Dedifferentiated amniotic fluid mesenchymal stem cell (primary cell): ENCODE results near the gene HINFP.
"Not testable (repeated sequence)": the region's sequence is repeated elsewhere in the genome, so short reads cannot be mapped to it uniquely, and the experiment has no call there.

Source experiments
- DNase-seq: peaks from one replicate; pipeline ENCODE4 v3.0.0-alpha.2; 2016; ENCODE audit errors: extremely low spot score

HINFP gene

DNA sequence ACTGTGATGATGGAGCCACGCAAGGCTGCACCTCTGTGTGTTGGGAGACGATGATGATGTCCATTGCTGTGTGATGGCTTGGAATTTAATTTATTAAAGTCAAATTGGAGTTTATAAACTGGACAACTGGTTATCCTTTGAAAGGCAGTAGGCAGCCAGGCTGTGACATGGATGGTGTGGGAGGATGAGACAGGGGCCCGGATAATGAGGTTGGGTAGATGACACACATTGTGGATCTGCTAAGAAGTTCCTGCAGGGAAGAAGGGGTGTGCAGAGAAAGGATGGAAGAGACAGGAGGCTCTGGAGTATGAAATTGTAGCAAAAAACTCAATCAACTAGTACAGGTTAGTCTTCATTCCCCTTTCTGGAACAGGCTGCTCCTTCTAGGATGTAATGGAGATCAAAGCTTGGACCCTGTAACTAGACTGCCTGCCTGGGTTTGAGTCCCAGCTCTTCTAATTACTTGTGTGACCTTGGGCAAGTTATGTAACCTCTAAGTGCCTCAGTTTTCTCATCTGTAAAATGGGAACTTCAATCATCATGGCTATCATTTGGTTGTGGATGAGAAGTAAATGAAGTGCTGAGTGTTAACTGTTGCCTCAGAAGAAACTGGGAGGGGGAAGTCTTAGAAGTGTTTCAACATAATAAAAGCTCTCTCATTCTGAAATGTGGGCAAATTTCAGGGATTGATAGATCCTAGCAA lies 4.2 kb upstream of the HINFP start:
- no peak for DNase-seq

DNA sequence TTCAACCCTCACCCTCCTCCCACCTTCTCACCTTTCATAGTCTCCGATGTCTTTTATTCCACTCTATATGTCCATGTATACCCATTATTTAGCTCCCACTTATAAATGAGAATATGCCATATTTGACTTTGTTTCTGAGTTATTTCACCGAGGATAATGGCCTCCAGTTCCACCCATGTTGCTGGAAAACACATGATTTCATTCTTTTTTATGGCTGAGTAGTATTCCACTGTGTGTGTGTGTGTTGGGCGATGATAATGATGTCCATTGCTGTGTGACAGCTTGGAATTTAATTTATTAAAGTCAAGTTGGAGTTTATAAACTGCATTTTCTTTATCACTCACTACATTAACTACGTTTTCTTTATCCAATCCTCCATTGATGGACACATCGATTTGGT lies 3.2 kb upstream of the HINFP start:
- DNase-seq, result no peak

DNA sequence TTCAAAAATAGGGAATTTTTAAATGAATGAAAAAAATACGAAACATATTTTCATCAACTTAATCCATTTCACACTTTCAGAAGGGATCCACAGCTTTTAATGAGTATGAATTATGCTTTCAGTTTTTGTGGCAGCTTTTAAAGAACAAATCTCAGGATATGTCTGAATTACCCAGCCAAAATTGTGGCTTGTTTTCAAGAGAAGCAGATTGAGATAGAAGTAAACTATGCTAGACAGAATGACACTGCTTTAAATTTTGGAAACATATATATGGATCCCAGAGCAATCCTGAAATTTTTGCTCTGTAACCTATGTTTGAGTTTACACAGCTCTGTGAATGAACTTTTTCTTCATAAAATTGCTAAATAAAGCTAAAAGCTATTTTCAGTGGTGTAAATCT lies 2.4 kb upstream of the HINFP start:
- no peak for DNase-seq

DNA sequence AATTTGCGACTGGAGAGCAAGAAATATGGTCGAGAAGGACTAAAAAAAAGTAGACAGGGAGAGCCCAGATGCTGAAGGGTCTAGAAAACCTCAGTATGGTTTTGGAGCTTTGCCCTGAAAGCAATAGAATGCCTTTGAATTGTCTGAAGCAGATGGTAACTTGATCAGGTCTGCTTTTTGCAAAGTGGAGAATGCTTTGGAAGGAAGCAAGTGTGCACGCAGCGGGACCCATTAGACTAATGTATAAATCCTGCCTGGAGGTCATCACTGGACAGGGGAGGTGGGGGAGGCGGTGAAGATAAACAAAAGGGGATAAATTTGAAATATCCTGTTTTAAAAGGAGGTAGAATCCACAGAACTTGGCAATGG lies 757 bp upstream of the HINFP start:
- peak; percentile 60 for DNase-seq

DNA sequence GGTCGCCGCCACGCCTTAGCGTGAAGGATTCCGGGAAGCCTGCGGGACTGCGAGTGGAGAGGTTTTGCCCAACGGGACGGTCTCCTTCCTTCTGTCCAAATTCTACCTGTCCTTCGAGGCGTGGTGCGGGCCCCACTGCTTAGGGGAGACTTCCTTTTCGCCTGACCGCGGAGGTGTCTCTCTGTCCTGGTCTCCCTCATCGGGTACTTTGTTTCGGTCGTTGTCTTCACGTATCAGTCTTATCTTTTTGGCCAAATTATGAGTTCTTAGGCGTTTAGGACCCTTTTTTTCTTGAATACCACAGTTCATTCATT lies 388 bp downstream of the HINFP start:
- no peak for DNase-seq

DNA sequence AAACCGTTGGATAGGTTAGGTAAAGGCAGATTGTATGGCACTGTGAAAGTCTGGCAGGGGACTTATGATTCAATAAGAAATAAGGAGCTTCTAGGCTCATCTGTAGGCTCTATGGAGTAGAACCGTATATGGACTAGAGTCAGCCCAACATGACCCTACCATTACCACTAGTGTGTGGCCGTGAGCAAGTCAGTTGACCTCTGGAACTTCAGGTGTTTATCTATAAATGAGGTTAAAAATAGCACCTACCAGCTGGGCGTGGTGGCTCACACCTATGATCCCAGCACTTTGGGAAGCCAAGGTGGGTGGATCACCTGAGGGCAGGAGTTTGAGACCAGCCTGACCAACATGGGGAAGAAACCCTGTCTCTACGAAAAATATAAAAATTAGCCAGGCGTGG lies 4.4 kb downstream of the HINFP start:
- no peak for DNase-seq

DNA sequence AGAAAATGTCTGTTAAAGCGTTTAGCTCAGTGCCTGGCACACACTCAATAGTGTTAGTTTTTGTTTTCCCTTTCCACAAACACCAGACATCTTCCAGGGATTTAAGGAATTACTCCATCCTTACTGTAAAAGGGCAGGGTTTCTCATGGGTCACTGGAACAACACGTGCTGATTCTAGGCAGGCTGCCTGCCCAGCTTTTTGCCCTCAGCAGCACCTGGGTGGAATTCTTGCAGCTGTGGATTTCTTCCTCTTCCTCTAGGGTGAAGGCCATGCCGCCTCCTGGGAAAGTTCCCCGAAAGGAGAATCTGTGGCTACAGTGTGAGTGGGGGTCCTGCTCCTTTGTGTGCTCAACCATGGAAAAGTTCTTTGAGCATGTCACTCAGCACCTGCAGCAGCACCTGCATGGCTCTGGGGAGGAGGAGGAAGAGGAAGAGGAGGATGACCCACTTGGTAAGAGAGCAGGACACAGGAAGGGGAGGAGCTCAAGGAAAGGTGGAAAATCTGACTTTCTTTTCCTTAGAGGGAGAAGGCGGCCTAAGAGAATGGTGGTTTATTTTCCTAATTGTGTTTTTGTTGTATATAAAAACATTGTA lies 5.4 kb downstream of the HINFP start:
- no peak for DNase-seq

DNA sequence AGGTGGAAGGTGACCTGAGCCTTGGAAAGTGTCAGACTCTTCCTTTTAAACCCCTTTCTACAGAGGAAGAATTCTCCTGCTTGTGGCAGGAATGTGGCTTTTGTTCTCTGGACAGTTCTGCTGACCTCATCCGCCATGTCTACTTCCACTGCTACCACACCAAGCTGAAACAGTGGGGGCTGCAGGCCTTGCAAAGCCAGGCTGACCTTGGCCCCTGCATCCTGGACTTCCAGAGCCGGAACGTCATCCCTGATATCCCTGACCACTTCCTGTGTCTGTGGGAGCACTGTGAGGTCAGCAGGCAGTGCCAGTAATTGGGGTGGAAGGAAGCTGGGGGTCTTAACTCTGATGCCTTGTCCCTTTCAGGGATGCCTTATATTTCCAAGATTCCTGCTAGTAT lies 9.3 kb downstream of the HINFP start:
- DNase-seq, result no peak

DNA sequence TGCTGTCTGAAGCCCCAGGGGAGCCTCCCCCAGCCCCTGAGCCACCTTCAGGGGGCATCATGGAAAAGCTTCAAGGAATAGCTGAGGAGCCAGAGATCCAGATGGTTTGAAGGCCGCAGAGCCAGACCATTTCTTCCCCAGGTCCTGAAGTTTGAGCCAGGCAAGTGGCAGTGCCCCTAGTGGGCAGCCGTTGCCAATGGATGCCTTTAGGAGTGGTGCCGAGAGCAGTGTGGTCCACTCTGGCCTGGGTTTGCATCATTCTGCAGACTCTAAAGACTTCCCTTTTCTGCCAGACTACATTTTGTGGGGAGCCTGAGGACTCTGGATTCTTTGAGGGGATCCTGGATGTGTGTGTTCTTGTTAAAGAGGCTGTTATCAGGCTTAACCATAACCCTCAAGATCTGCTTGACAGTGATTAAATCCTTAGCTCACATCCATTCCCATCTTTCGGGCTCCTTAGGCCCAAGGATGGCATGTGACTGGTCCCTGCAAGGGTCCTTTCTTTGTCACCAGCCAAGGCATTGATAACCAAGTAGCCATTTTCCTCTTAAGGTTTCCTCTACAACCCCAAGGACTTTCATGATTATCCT lies 13.1 kb downstream of the HINFP start:
- DNase-seq, result no peak

DNA sequence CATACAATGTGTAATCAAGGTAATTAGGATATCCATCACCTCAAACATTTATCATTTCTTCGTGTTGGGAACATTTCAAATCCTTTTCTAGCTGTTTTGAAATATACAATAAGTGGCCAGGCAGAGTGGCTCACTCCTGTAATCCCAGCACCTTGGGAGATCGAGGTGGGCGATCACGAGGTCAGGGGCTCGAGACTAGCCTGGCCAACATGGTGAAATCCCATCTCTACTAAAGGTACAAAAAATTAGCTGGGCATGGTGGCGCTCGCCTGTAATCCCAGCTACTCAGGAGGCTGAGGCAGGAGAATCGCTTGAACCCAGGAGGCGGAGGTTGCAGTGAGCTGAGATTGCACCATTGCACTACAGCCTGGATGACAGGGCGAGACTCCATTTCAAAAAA lies 17.9 kb downstream of the HINFP start:
- not testable (repeated sequence) for DNase-seq

DNA sequence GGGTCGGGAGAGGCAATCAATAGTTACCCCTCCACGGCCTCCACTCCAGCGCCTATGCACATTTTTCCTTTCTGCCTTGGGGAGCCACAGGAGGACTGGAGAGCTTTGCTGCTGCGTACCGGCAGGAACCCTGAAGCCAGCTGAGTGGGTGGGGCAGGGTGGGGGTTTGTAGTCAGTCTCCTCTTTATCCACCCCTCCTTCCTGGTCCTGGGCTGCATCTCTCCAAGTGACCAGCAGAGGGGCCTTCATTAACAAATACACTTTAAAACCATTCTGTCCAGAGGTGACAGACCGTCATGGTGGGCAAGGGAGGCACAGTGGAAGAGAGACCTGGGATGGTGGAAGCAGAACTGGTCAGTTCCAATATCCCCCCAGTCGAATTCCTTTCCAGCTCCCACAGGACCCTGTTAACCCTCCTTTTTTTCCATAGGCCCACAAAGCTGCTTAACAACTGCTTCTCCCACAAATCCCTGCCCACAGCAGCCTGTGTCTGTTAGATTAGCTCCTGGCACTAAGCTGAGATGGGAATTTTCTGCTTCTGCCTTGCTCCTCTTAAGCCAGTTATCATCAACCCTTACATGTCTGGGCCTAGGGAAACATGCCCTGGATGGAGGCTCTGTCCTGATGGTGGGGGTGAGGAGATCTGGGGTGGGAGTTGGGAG lies 23.6 kb downstream of the HINFP start:
- peak; percentile 69 for DNase-seq

DNA sequence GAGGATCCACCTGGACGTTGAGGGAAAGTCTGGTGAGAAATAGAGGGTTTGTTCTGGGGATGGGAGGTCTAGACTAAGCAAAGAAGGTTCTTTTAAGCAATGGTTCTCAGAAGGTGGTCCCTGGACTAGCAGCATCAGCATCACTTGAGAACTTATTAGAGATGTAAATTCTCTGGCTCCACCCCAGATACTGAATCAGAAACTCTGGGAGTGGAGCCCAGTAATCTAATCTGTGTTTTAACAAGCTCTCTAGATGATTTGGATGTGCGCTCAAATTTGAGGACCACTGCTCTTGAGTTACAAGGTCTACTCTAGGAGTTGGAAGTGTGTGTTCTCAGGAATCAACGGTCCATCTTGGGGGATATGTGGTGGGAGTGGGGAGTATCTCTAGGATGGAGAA lies 24.2 kb downstream of the HINFP start:
- no peak for DNase-seq

DNA sequence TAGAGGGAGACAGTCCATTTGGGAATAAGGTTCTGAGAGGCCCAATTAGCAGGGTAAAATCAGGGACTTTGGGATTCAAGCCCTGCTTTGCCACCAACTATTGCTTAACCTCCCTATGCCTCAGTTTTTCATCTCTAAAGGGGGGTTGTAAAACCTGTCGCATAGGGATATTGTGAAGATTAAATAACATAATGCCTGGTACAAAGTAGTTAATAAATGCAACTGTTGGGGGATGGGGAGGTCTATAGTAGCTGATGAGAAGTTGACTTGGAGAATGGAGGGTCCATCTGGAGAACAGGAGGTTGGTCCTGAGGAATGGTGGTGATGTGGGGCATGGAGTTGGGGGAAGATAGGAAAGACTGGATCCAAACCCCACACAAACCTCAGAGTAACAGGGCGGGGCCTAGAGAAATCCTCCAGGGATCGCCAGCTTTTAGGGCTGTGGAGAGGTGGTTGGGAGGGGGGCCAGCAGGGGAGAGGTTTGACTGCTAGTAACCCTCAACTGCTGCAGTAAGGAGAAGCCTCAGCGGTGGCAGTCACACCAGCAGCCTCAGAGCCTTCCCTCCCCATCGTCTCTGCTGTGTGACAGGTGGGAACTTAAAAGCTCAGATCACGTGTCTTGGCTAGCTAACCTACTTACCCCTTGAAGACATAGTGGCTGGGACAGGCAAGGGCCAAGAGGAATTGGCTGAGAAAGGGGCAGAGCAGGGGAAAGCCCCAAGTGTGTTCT lies 26.4 kb downstream of the HINFP start:
- no peak for DNase-seq

DNA sequence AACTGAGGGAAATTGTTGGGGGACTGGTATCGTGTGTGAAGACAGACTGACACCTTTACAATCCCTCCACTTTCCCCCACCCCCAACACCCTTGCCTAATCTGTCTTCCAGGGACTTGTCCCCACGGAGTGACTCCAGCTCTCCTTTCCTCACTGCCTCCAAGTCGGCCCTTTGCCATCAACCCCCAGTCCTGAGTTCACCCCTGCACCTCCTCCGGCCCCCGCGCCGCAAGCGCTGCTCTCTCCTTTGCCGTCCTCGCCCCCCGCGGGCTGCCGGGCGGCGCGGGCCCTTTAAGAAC lies 27.3 kb downstream of the HINFP start:
- DNase-seq, result no peak

DNA sequence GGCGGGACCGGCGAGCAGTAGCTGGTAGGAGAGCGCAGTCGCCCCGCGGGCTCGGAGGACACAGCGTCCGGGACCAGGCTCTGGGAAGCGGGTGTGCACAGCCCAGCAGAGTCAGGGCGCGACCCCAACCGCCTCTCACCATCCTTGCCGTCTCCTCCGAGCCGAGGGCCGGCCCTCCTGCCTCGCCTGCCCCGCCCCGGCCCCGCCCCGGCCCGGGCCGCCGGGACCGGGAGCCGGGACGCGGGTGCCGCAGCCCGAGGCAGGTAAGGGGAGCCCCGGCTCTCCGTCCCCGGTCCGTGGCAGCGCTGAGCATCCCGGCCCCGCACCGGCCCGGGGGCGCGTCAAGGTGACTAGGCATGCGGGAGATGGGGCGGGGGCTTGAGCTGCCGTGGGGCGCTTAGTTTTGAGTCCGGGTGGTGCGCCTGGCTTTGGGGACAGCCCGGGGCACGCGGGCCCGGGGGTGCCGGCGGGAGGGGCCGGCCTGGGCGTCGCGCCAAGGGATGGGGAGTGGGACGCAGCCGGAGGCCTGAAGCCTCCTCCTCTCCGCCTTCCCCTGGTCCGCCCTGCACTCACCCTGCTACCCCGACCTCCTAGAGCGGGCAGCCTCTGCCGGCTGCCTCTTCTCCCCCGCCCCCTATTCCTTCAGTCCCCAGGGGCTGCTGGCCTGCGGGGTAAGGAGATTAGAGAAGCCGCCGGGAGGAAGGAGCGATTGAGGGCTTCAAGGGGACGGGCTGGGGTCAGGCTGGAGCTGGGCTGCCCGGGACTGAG lies 27.8 kb downstream of the HINFP start, which contains the start of gene ABCG4:
ABCG4 (plus strand) TSS at position 35 of the 768 bp plus-strand sequence. CDS start 914 bp downstream, outside the sequence.
- no peak for DNase-seq

DNA sequence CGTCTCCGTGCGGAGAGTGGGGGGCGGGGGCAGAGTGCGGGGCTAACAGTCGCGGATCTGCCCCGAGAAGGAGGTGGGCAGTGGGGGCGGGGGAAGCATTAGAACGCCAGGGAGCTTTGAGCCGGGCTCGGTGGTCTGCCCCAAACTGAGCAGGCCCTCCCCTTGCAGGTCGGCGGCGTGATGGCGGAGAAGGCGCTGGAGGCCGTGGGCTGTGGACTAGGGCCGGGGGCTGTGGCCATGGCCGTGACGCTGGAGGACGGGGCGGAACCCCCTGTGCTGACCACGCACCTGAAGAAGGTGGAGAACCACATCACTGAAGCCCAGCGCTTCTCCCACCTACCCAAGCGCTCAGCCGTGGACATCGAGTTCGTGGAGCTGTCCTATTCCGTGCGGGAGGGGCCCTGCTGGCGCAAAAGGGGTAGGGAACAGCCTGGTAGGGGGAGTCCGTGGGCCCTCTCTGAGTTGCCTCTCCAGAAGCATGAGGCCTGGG lies 28.5 kb downstream of the HINFP start:
- DNase-seq, result no peak

DNA sequence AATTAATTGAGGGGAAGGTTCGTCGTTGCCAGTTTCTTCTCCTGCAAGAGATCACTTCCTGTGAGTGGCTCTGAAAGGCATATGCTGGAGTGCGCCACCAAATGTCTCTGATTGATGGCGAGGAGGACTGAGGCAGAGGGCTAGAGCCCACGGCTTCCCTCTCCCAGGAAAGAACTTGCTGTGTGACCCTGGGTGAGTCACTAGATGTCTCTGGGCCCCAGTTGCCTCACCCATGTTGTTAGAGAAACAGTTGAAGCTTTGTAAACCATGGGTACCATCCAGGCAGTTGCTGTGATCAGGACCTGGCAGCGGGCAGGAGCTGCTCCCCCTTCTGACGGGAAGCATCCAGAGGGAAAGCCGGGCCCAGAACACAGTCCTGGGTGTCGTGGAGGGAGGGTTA lies 30.7 kb downstream of the HINFP start:
- no peak for DNase-seq

DNA sequence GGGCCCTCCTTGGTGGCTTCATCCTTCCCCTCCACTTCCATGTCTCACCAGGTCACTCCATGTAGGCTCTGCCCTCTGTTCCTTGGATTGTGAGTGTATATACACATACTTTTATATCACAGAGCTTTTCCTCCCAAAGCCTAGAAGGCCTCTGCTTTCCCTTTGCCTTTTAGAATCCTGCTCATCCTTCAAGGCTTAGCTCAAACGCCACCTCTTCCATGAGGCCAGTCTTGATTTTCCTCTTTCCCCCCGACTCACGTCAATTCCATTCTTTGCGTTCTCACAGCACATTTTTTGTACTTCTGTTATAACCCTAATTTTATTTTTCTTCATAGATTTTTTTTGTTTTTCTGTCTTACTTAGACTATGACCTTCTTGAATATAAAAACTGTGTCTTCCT lies 31.2 kb downstream of the HINFP start:
- DNase-seq, result no peak

DNA sequence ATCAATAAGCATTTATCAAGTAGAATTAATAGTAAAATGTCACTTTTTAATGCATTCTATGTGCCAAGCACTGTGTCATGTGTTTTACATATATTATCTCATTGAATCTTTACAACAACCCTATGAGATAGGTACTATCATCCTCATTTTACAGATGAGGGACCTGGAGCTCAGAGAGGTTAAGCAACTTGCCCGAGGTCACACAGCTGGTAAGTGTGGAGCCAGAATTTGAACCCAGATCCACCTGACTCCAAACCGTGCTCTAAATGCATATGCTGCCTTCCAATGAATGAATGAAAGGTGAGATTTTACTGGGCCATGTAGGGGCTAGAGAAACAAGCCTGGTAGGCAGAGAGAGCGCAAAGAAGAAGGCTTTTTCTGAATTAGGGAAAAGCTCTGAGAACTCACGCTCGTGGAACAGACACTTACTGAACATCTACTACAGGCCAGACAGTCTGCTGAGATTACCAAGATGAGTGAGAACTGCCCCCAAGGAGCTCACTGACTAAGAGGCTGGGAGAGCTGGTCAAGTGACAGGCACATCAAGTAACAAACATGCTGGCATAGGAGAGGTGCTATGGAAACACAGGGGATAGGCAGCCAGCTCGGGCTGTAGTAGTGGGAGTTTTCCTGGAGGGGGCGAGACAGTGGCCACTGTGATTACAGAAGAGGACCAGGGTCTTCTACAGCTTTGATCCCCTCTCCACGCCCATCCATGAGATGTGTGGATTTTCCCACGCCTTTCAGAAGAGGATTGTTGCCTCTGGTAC lies 31.9 kb downstream of the HINFP start:
- no peak for DNase-seq

DNA sequence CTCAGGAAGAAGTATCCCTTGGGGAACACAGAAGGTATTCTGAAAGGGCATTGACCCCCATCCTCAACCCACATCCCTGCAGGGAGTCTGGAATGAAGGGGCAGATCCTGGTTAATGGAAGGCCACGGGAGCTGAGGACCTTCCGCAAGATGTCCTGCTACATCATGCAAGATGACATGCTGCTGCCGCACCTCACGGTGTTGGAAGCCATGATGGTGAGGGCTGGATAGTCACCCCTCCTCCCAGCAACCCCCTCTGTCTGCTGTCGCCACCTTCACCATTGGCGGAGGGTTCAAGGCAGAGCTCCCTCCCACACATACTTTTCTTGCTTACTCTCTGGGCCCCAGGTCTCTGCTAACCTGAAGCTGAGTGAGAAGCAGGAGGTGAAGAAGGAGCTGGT lies 32.8 kb downstream of the HINFP start:
- no peak for DNase-seq
